ENCODE results near the gene F13A1. TPM values are rescaled to one million over a fixed set of nuclear protein-coding genes. Genes with fewer than 3 reads are reported as not detected.

F13A1 gene
- total and polyA plus RNA-seq, 3 donors from 2014 or later = 11.7 to 53.0 (median 22.7) TPM

- intact Hi-C loops (cut with DNase I; ENCODE audit: low total_unique reads) = no loop called here
- no peak for DNase-seq
- Histone ChIP-seq H3K9me3 (no peaks in the 10 kb centered on the region), H3K27ac (no peak overlapping the region), H3K4me1 (no peaks in the 10 kb centered on the region), H3K27me3 (no peaks in the 10 kb centered on the region), H3K36me3 (ENCODE audit: low read depth, missing control alignments) (no peaks in the 10 kb centered on the region), H3K4me3 (no peak overlapping the region)
- TF ChIP-seq CTCF (IDR thresholded peaks at IDR 0.05) (no peak), POLR2A (IDR thresholded peaks at IDR 0.05) (no peak)
- WGBS, 2 donors = 57 to 60% methylated on average over 5 of the region's 5 CpGs
Observed at GRCh38 chr6:6239598-6240581, 80.6 kb downstream of the F13A1 start.

- intact Hi-C loops (cut with DNase I; ENCODE audit: low total_unique reads) = no loop called here
- Histone ChIP-seq H3K4me1 (no peaks in the 10 kb centered on the region), H3K9me3 (no peaks in the 10 kb centered on the region), H3K27me3 (no peaks in the 10 kb centered on the region), H3K4me3 (no peak overlapping the region), H3K27ac (no peak overlapping the region), H3K36me3 (ENCODE audit: low read depth, missing control alignments) (no peaks in the 10 kb centered on the region)
- no peak for DNase-seq
- TF ChIP-seq POLR2A (IDR thresholded peaks at IDR 0.05) (no peak), CTCF (IDR thresholded peaks at IDR 0.05) (no peak)
- WGBS, 2 donors = 69 to 82% methylated on average over 6 of the region's 6 CpGs
Observed at GRCh38 chr6:6236730-6237469, 83.6 kb downstream of the F13A1 start.

GRCh38 chr6:6235786-6236185 lies 84.7 kb downstream of the F13A1 start:
- Histone ChIP-seq H3K36me3 (ENCODE audit: low read depth, missing control alignments) (no peaks in the 10 kb centered on the region), H3K27ac (no peak overlapping the region), H3K4me3 (no peak overlapping the region), H3K4me1 (no peaks in the 10 kb centered on the region), H3K27me3 (no peaks in the 10 kb centered on the region), H3K9me3 (no peaks in the 10 kb centered on the region)
- no peak for TF ChIP-seq CTCF (IDR thresholded peaks at IDR 0.05)
- no peak for TF ChIP-seq POLR2A (IDR thresholded peaks at IDR 0.05)
- intact Hi-C loops (cut with DNase I; ENCODE audit: low total_unique reads) = no loop called here
- DNase-seq = no peak
- WGBS, 2 donors = 79 to 93% methylated on average over 2 of the region's 2 CpGs

GRCh38 chr6:6234963-6235362 lies 85.5 kb downstream of the F13A1 start:
- Histone ChIP-seq H3K36me3 (ENCODE audit: low read depth, missing control alignments) (no peaks in the 10 kb centered on the region), H3K27me3 (no peaks in the 10 kb centered on the region), H3K9me3 (no peaks in the 10 kb centered on the region), H3K4me3 (no peak overlapping the region), H3K4me1 (no peaks in the 10 kb centered on the region), H3K27ac (no peak overlapping the region)
- 73 to 89% methylated on average over 1 of the region's 1 CpG for WGBS, 2 donors
- intact Hi-C loops (cut with DNase I; ENCODE audit: low total_unique reads) = no loop called here
- DNase-seq = no peak
- no peak for TF ChIP-seq CTCF (IDR thresholded peaks at IDR 0.05)
- no peak for TF ChIP-seq POLR2A (IDR thresholded peaks at IDR 0.05)

Measured in testis (tissue), 3 donors.